HepG2 (cell line): ENCODE measurements around the gene PPP1R7. TPM values are rescaled to one million over a fixed set of nuclear protein-coding genes. Genes with fewer than 3 reads are reported as not detected.

ENCODE experiments used
- ATAC-seq: fragments of 200-7000 bp; cut with Tn5 transposase; 3 replicates; pipeline ENCODE4 v1.9.1; 2020; ENCODE audit warnings: mild to moderate bottlenecking, moderate library complexity
- BruUV-seq: library from RNA; stranded (reverse); fragments of 400-500 nt; replicated peaks from 2 replicates; lab custom pipeline; 2021; lab: Mats Ljungman, UMichigan
- CTCF ChIA-PET: fragments of 300-600 bp; formaldehyde crosslinking; extraction: SDS; loops from one replicate; lab custom pipeline; 2021; ENCODE audit warnings: low total read pairs, inconsistent platforms, low intra/inter-chr PET ratio; lab: Yijun Ruan, JAX
- POLR2A ChIA-PET: fragments of 350-600 bp; sonication (Branson Sonifier 250); formaldehyde crosslinking; loops from one replicate; lab custom pipeline; 2020; ENCODE audit warnings: antibody characterized with exemption, inconsistent platforms; lab: Yijun Ruan, JAX
- DNase-seq: peaks from one replicate; pipeline ENCODE4 v3.0.0-alpha.2; 2015; ENCODE audit warnings: low spot score
- FAIRE-seq: peaks from 3 replicates; lab custom pipeline; 2011; peaks lifted over from hg19 to GRCh38; lab: Jason Lieb, UNC
- H2AFZ ChIP-seq: one replicate; pipeline ENCODE4 v1.6.1; 2011; ENCODE audit warnings: low read length, inconsistent platforms
- H3K27ac ChIP-seq: fragments of 300-600 bp; 3 replicates; pipeline ENCODE4 v1.8.0; 2011; ENCODE audit warnings: mixed run types, mild to moderate bottlenecking, mixed read lengths, low read length, inconsistent platforms; ENCODE audit not compliant: insufficient read depth; ENCODE audit errors: extremely low read length
- H3K27me3 ChIP-seq, 2 experiments: fragments of 200-600 bp in 1 of 2; 2 replicates in 1 of 2; 3 replicates in 1 of 2; pipeline versions ENCODE4 v1.6.0 to v1.8.0; 2011; ENCODE audit warnings: low read length in 2 of 2, mild to moderate bottlenecking in 2 of 2, moderate library complexity in 2 of 2, inconsistent platforms in 1 of 2; ENCODE audit not compliant: insufficient read depth in 2 of 2, control insufficient read depth in 1 of 2
- H3K36me3 ChIP-seq, 2 experiments: fragments of 200-600 bp in 1 of 2; replicated peaks in 1 of 2; 2 replicates in 1 of 2; 3 replicates in 1 of 2; pipeline versions ENCODE4 v1.5.1 to v1.8.0; 2011; ENCODE audit warnings: low read length in 2 of 2, inconsistent platforms in 1 of 2; ENCODE audit not compliant: insufficient read depth in 2 of 2, control insufficient read depth in 1 of 2
- H3K4me1 ChIP-seq: 2 replicates; pipeline ENCODE4 v1.5.1; 2012; ENCODE audit warnings: low read length, inconsistent platforms; ENCODE audit not compliant: insufficient read depth
- H3K4me2 ChIP-seq: 2 replicates; pipeline ENCODE4 v1.6.0; 2011; ENCODE audit warnings: low read depth, low read length, inconsistent platforms
- H3K4me3 ChIP-seq, 3 experiments: fragments of 200-600 bp in 1 of 3; sonication (generic), shearing (Covaris generic) in 1 of 3; replicated peaks in 1 of 3; 2 replicates each; pipeline ENCODE4 v1.5.1; 2011 to 2016; ENCODE audit warnings: low read length in 3 of 3, inconsistent platforms in 2 of 3, low read depth in 2 of 3, mild to moderate bottlenecking in 2 of 3, control low read depth in 1 of 3, mixed read lengths in 1 of 3; ENCODE audit not compliant: insufficient read depth in 1 of 3
- H3K79me2 ChIP-seq: one replicate; pipeline ENCODE4 v1.6.1; 2011; ENCODE audit warnings: low read length, inconsistent platforms; ENCODE audit not compliant: insufficient read depth
- H3K9ac ChIP-seq: 2 replicates; pipeline ENCODE4 v1.6.0; 2011; ENCODE audit warnings: mild to moderate bottlenecking, low read depth, low read length, inconsistent platforms; ENCODE audit not compliant: insufficient read depth
- H3K9me3 ChIP-seq: 2 replicates; pipeline ENCODE4 v1.5.1; 2012; ENCODE audit warnings: mild to moderate bottlenecking, low read length
- H4K20me1 ChIP-seq: 2 replicates; pipeline ENCODE4 v1.6.0; 2011; ENCODE audit warnings: inconsistent platforms, mild to moderate bottlenecking, low read length, moderate library complexity; ENCODE audit not compliant: insufficient read depth
- FLYWCH1 ChIP-seq: sonication (generic); formaldehyde crosslinking; IDR thresholded peaks from 2 replicates; pipeline ENCODE4 v1.8.1; 2023; ENCODE audit warnings: mild to moderate bottlenecking, missing genetic modification reagents
- MAZ ChIP-seq, 2 experiments: sonication (generic) in 1 of 2; formaldehyde crosslinking in 1 of 2; IDR thresholded peaks; 2 replicates each; pipeline versions ENCODE4 v1.5.0 to v1.6.1; 2012 to 2020; ENCODE audit warnings: low read depth in 2 of 2, mild to moderate bottlenecking in 2 of 2, borderline replicate concordance in 1 of 2, improper control_type of control experiment in 1 of 2, low read length in 1 of 2, missing genetic modification reagents in 1 of 2, moderate library complexity in 1 of 2
- RBAK ChIP-seq: sonication (generic); formaldehyde crosslinking; IDR thresholded peaks from 2 replicates; pipeline ENCODE4 v1.5.1; 2020; ENCODE audit warnings: mild to moderate bottlenecking, missing genetic modification reagents
- WGBS: methylation state at CpG from one replicate; pipeline ENCODE4 v1.1.6; 2017; ENCODE audit warnings: low lambda C conversion rate; 5-methylcytosine and 5-hydroxymethylcytosine counted together
- in situ Hi-C: cut with HindIII; loops from 2 replicates; pipeline ENCODE4 v1.10.0; 2017; ENCODE audit warnings: low pct_unique_long_range_greater_than_20kb; ENCODE audit not compliant: extremely low pct_ligation_motif_present
- intact Hi-C: fragments of 100-400 bp; cut with micrococcal nuclease; formaldehyde crosslinking; loops from one replicate; pipeline ENCODE4 v1.10.0; 2022; ENCODE audit not compliant: unreplicated experiment
- polyA plus RNA-seq, 8 experiments: library from polyadenylated mRNA; depleted of rRNA in 3 of 8; stranded (reverse) in 7 of 8; unstranded in 1 of 8; fragments of >200 nt; fragmentation: Illumina TruSeq in 4 of 8; extraction: Trizol in 4 of 8; gene quantifications; 2 replicates each; pipeline versions ENCODE4 v1.2.1 to v1.2.3, GENCODE V29; 2011 to 2016; ENCODE audit warnings: low read depth in 4 of 8, missing spikeins in 1 of 8, mixed read lengths in 1 of 8; ENCODE audit not compliant: insufficient read depth in 1 of 8
- total RNA-seq, 5 experiments: library from RNA; depleted of rRNA; stranded (reverse); fragments of >200 nt; fragmentation: Illumina TruSeq; extraction: Trizol; gene quantifications; 2 replicates each; pipeline ENCODE4 v1.2.3, GENCODE V29; 2016; ENCODE audit warnings: low read depth in 1 of 5
- TF ChIP-seq, protein P1 (sequence below): sonication (generic); formaldehyde crosslinking; IDR thresholded peaks from 2 replicates; pipeline ENCODE4 v1.5.1; 2020; ENCODE audit warnings: mild to moderate bottlenecking, missing genetic modification reagents, moderate library complexity

Gene PPP1R7
- total and polyA plus RNA-seq, 2 of the 13 experiments (the other 11 are each of a cell fraction or from before 2014, with no cell fraction given): 33.3 to 67.9 TPM

DNA sequence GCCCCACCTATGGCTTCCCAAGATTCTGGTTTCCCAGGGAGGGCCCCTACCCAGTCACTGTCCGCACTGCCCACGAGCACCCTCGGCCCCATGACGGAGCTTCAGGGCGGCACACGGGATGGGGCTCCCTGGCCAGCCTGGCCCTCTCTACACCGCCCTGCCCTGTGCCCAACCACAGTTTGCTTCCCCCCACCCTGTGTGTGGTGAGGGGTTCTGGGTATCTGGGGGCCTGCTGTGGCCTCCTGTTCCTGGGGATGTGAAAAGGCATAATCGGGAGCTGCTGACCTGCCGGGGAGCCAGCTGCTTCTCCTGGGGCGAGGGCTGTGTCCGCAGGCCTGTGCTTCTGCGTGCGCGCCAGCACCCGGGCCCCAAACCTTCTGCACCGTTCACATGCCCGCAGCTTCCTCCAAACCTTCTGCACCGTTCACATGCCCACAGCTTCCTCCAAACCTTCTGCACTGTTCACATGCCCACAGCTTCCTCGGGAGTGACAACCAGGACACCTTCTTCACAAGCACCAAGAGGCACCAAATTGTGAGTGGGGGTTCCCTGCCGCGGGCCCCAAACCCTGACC lies 50.6 kb downstream of the PPP1R7 start:
- Histone ChIP-seq H3K9me3 (no peaks in the 10 kb centered on the region), H3K79me2 (no peaks in the 10 kb centered on the region), H3K27me3 (peaks cover 17 to 66% of the 10 kb centered on the region in 2 experiments), H3K4me3 (no peak overlapping the region), H2AFZ (no peak overlapping the region), H3K4me1 (peaks cover 21% of the 10 kb centered on the region), H3K9ac (no peak overlapping the region), H3K27ac (no peak overlapping the region)
- 68% methylated on average over 19 of the region's 21 CpGs for WGBS
- ATAC-seq (no peak), FAIRE-seq (no peak), DNase-seq (no peak)
- CTCF ChIA-PET: no interaction called here
- intact Hi-C loops (no loop called here), in situ Hi-C loops (loop anchor here (25.0 kb wide), 1 partner anchor 639 kb away; the partner anchor contains the start of genes ANKMY1, DUSP28 and RNPEPL1)
- BruUV-seq: no TSS peak
- TF ChIP-seq, protein P1, sequence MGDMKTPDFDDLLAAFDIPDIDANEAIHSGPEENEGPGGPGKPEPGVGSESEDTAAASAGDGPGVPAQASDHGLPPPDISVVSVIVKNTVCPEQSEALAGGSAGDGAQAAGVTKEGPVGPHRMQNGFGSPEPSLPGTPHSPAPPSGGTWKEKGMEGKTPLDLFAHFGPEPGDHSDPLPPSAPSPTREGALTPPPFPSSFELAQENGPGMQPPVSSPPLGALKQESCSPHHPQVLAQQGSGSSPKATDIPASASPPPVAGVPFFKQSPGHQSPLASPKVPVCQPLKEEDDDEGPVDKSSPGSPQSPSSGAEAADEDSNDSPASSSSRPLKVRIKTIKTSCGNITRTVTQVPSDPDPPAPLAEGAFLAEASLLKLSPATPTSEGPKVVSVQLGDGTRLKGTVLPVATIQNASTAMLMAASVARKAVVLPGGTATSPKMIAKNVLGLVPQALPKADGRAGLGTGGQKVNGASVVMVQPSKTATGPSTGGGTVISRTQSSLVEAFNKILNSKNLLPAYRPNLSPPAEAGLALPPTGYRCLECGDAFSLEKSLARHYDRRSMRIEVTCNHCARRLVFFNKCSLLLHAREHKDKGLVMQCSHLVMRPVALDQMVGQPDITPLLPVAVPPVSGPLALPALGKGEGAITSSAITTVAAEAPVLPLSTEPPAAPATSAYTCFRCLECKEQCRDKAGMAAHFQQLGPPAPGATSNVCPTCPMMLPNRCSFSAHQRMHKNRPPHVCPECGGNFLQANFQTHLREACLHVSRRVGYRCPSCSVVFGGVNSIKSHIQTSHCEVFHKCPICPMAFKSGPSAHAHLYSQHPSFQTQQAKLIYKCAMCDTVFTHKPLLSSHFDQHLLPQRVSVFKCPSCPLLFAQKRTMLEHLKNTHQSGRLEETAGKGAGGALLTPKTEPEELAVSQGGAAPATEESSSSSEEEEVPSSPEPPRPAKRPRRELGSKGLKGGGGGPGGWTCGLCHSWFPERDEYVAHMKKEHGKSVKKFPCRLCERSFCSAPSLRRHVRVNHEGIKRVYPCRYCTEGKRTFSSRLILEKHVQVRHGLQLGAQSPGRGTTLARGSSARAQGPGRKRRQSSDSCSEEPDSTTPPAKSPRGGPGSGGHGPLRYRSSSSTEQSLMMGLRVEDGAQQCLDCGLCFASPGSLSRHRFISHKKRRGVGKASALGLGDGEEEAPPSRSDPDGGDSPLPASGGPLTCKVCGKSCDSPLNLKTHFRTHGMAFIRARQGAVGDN (CRISPR knock-in tag): no peak
- TF ChIP-seq MAZ (IDR thresholded peaks at IDR 0.05; ENCODE audit: borderline replicate concordance, low read depth, low read length): no peak
- TF ChIP-seq MAZ (CRISPR knock-in tag; IDR thresholded peaks at IDR 0.05; ENCODE audit: low read depth): no peak
- TF ChIP-seq FLYWCH1 (CRISPR knock-in tag): no peak
- no peak for TF ChIP-seq RBAK (CRISPR knock-in tag)
- TF ChIP-seq, all 625 proteins: peak for 0
- Histone ChIP-seq H3K4me2 (no peak overlapping the region), H4K20me1 (no peaks in the 10 kb centered on the region), H3K36me3 (no peaks in the 10 kb centered on the region)
- POLR2A ChIA-PET: interaction anchor here (1.3 kb wide), 1 partner anchor 16 kb away, joined by 6 read pairs; no protein-coding TSS in a partner anchor
